ENCODE data around the gene LIN28B.

GRCh38 chr6:105058316-105058715, 101.4 kb downstream of the LIN28B start:
- TF ChIP-seq, protein P1, sequence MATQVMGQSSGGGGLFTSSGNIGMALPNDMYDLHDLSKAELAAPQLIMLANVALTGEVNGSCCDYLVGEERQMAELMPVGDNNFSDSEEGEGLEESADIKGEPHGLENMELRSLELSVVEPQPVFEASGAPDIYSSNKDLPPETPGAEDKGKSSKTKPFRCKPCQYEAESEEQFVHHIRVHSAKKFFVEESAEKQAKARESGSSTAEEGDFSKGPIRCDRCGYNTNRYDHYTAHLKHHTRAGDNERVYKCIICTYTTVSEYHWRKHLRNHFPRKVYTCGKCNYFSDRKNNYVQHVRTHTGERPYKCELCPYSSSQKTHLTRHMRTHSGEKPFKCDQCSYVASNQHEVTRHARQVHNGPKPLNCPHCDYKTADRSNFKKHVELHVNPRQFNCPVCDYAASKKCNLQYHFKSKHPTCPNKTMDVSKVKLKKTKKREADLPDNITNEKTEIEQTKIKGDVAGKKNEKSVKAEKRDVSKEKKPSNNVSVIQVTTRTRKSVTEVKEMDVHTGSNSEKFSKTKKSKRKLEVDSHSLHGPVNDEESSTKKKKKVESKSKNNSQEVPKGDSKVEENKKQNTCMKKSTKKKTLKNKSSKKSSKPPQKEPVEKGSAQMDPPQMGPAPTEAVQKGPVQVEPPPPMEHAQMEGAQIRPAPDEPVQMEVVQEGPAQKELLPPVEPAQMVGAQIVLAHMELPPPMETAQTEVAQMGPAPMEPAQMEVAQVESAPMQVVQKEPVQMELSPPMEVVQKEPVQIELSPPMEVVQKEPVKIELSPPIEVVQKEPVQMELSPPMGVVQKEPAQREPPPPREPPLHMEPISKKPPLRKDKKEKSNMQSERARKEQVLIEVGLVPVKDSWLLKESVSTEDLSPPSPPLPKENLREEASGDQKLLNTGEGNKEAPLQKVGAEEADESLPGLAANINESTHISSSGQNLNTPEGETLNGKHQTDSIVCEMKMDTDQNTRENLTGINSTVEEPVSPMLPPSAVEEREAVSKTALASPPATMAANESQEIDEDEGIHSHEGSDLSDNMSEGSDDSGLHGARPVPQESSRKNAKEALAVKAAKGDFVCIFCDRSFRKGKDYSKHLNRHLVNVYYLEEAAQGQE (IDR thresholded peaks at IDR 0.05; ENCODE audit: insufficient replicate concordance, low read depth): no peak
- TF ChIP-seq CTCF (IDR thresholded peaks at IDR 0.05; ENCODE audit: insufficient read depth, low read length): no peak
